CD4-positive, alpha-beta memory T cell (primary cell): ENCODE results near the gene CA7. TPM values are rescaled to one million over a fixed set of nuclear protein-coding genes. Genes with fewer than 3 reads are reported as not detected.

Source experiments
- CTCF ChIA-PET: fragments of 350-600 bp; sonication (Branson Sonifier 250); formaldehyde crosslinking; loops from one replicate; lab custom pipeline; 2021; ENCODE audit warnings: inconsistent platforms; ENCODE audit not compliant: partially characterized antibody; lab: Charles Lee
- POLR2A ChIA-PET: fragments of 350-600 bp; sonication (Branson Sonifier 250); formaldehyde crosslinking; loops from one replicate; lab custom pipeline; 2021; ENCODE audit not compliant: partially characterized antibody; lab: Charles Lee
- DNase-seq, 5 donors: peaks; one replicate each; pipeline versions ENCODE4 v3.0.0 to v3.0.0-alpha.2; 2020 to 2022; ENCODE audit warnings: mixed read lengths in 1 of 5
- H3K27ac ChIP-seq: one replicate; pipeline ENCODE4 v1.7.0; 2013; ENCODE audit warnings: low read depth, low read length
- H3K27me3 ChIP-seq: 2 replicates; pipeline ENCODE4 v1.7.0; 2013; ENCODE audit warnings: mild to moderate bottlenecking, low read length, moderate library complexity; ENCODE audit not compliant: insufficient read depth
- H3K36me3 ChIP-seq: 2 replicates; pipeline ENCODE4 v1.7.0; 2013; ENCODE audit warnings: mild to moderate bottlenecking, low read length, moderate library complexity; ENCODE audit not compliant: insufficient read depth
- H3K4me1 ChIP-seq: 2 replicates; pipeline ENCODE4 v1.7.0; 2013; ENCODE audit warnings: mild to moderate bottlenecking, low read length, moderate library complexity; ENCODE audit not compliant: insufficient read depth
- H3K4me3 ChIP-seq, 2 donors: one replicate each; pipeline ENCODE4 v1.7.0; 2013; ENCODE audit warnings: low read length in 2 of 2, mild to moderate bottlenecking in 1 of 2
- H3K9me3 ChIP-seq, 2 donors: one replicate each; pipeline ENCODE4 v1.7.0; 2013; ENCODE audit warnings: low read length in 2 of 2, control low read depth in 1 of 2; ENCODE audit not compliant: control insufficient read depth in 1 of 2
- H3K27ac Mint-ChIP-seq, 7 donors: one replicate each; pipeline ENCODE4 v1.8.0; 2020 to 2021; ENCODE audit warnings: mixed read lengths in 7 of 7, mild to moderate bottlenecking in 6 of 7, inconsistent platforms in 3 of 7, moderate library complexity in 3 of 7
- H3K27me3 Mint-ChIP-seq, 2 donors: one replicate each; pipeline ENCODE4 v1.8.0; 2020 to 2021; ENCODE audit warnings: mixed read lengths in 2 of 2
- H3K36me3 Mint-ChIP-seq, 2 donors: one replicate each; pipeline ENCODE4 v1.8.0; 2020 to 2021; ENCODE audit warnings: mixed read lengths in 2 of 2, inconsistent platforms in 1 of 2, mild to moderate bottlenecking in 1 of 2
- H3K4me1 Mint-ChIP-seq, 4 donors: one replicate each; pipeline ENCODE4 v1.8.0; 2020 to 2021; ENCODE audit warnings: mixed read lengths in 4 of 4, mild to moderate bottlenecking in 1 of 4
- H3K4me3 Mint-ChIP-seq, 8 donors: one replicate each; pipeline ENCODE4 v1.8.0; 2020 to 2021; ENCODE audit warnings: mixed read lengths in 8 of 8, mild to moderate bottlenecking in 7 of 8, moderate library complexity in 6 of 8, inconsistent platforms in 3 of 8
- H3K9me3 Mint-ChIP-seq, 8 donors: one replicate each; pipeline ENCODE4 v1.8.0; 2020 to 2021; ENCODE audit warnings: mixed read lengths in 8 of 8, mild to moderate bottlenecking in 5 of 8, inconsistent platforms in 3 of 8, moderate library complexity in 1 of 8
- intact Hi-C: fragments of 100-400 bp; cut with micrococcal nuclease; formaldehyde crosslinking; loops from one replicate; pipeline ENCODE4 v1.15.1; 2023
- polyA plus RNA-seq, 2 donors: library from polyadenylated mRNA; unstranded; fragments of 300-500 nt; fragmentation: Illumina TruSeq; gene quantifications; one replicate each; pipeline ENCODE4 v1.2.3, GENCODE V29; 2021
- total RNA-seq, 2 experiments: library from RNA; stranded (reverse); gene quantifications; one replicate each; pipeline ENCODE4 v1.2.3, GENCODE V29; 2021

CA7 gene
- total and polyA plus RNA-seq, 4 experiments from 2014 or later = not detected

- intact Hi-C loops = no loop called here
- Mint-ChIP-seq H3K4me1 (peaks cover 0 to 5% (median 4%) of the 10 kb centered on the region in 4 donors), H3K27ac (peak overlapping the region in 1 of 7 donors; percentile 23), H3K27me3 (no peaks in the 10 kb centered on the region), H3K9me3 (no peaks in the 10 kb centered on the region), H3K36me3 (no peaks in the 10 kb centered on the region), H3K4me3 (no peak overlapping the region)
- no peaks in the 10 kb centered on the region for H3K4me1 ChIP-seq
- ChIA-PET CTCF (no interaction called here), POLR2A (no interaction called here)
- H3K27me3 ChIP-seq = no peaks in the 10 kb centered on the region
- no peak for DNase-seq
- H3K9me3 ChIP-seq = no peaks in the 10 kb centered on the region
- H3K27ac ChIP-seq = no peak overlapping the region
- no peak overlapping the region for H3K4me3 ChIP-seq
- no peaks in the 10 kb centered on the region for H3K36me3 ChIP-seq
Observed at GRCh38 chr16:66899310-66899944, 55.2 kb downstream of the CA7 start.

DNA sequence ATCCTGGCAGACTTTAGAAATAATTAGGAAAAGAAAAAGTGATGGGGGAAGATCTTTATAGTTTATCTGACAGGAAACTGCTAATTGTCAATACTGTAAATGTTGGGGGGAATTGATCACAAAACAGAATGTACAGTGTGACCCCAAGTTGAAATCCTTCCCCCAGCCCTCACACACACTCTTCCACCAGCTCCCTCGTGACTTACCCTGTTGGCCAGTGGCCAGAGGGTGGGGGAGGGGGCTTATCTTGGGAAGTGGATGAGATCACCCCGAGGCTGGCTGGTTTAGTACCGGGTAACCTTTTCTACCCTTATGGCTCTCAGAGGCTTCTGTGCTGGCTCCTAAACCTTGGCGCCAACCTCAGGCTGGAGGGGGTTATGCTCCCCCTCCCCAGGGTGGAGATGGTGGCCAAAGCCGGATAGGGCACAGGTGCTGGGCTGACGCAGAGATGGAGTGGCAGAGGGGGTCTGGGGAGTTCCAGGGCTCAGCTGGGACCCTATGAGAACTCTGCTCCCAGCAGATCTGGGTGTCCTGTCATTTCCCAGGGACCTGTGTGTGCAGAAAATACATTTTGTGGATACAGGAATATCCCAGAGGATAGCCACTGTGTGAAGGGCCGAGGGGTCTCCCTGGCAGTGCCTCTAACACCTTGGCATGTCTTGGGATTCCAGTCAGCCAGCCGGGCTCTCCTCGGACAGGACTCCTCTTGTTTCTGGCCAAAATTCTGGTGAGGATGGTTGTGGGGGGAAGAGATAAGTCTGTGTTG is 55.9 kb downstream of the CA7 start:
- peak overlapping the region in 1 of 7 donors; percentile 23 for H3K27ac Mint-ChIP-seq
- Histone ChIP-seq H3K4me3 (no peak overlapping the region), H3K27me3 (no peaks in the 10 kb centered on the region), H3K27ac (no peak overlapping the region), H3K36me3 (no peaks in the 10 kb centered on the region), H3K4me1 (no peaks in the 10 kb centered on the region), H3K9me3 (no peaks in the 10 kb centered on the region)
- H3K4me1 Mint-ChIP-seq = peaks cover 0 to 4% (median 2%) of the 10 kb centered on the region in 4 donors
- no peak for DNase-seq
- intact Hi-C loops = no loop called here
- CTCF ChIA-PET = no interaction called here
- H3K36me3 Mint-ChIP-seq = no peaks in the 10 kb centered on the region
- H3K4me3 Mint-ChIP-seq = no peak overlapping the region
- no peaks in the 10 kb centered on the region for H3K27me3 Mint-ChIP-seq
- H3K9me3 Mint-ChIP-seq = no peaks in the 10 kb centered on the region
- POLR2A ChIA-PET = no interaction called here

- Mint-ChIP-seq H3K27me3 (no peaks in the 10 kb centered on the region), H3K9me3 (no peaks in the 10 kb centered on the region), H3K36me3 (no peaks in the 10 kb centered on the region), H3K27ac (peak overlapping the region in 1 of 7 donors; percentile 5), H3K4me3 (no peak overlapping the region), H3K4me1 (peaks cover 2 to 6% (median 3%) of the 10 kb centered on the region in 4 donors)
- no peaks in the 10 kb centered on the region for H3K9me3 ChIP-seq
- no peak overlapping the region for H3K4me3 ChIP-seq
- no peaks in the 10 kb centered on the region for H3K36me3 ChIP-seq
- H3K27me3 ChIP-seq = no peaks in the 10 kb centered on the region
- ChIA-PET POLR2A (no interaction called here), CTCF (no interaction called here)
- intact Hi-C loops = no loop called here
- H3K4me1 ChIP-seq = peaks cover 6% of the 10 kb centered on the region
- no peak for DNase-seq
- H3K27ac ChIP-seq = no peak overlapping the region
Observed at GRCh38 chr16:66900721-66901441, 56.7 kb downstream of the CA7 start.

- no peaks in the 10 kb centered on the region for H3K36me3 Mint-ChIP-seq
- no peak for DNase-seq
- H3K27ac Mint-ChIP-seq = no peak overlapping the region
- H3K4me1 Mint-ChIP-seq = peaks cover 5 to 10% (median 8%) of the 10 kb centered on the region in 4 donors
- no peak overlapping the region for H3K27ac ChIP-seq
- intact Hi-C loops = no loop called here
- no peaks in the 10 kb centered on the region for H3K9me3 ChIP-seq
- POLR2A ChIA-PET = no interaction called here
- H3K36me3 ChIP-seq = no peaks in the 10 kb centered on the region
- no peaks in the 10 kb centered on the region for H3K9me3 Mint-ChIP-seq
- CTCF ChIA-PET = no interaction called here
- no peak overlapping the region for H3K4me3 Mint-ChIP-seq
- H3K4me3 ChIP-seq = no peak overlapping the region
- no peaks in the 10 kb centered on the region for H3K27me3 Mint-ChIP-seq
- no peaks in the 10 kb centered on the region for H3K27me3 ChIP-seq
- H3K4me1 ChIP-seq = peaks cover 11% of the 10 kb centered on the region
Observed at GRCh38 chr16:66901626-66902025, 57.4 kb downstream of the CA7 start.

DNA sequence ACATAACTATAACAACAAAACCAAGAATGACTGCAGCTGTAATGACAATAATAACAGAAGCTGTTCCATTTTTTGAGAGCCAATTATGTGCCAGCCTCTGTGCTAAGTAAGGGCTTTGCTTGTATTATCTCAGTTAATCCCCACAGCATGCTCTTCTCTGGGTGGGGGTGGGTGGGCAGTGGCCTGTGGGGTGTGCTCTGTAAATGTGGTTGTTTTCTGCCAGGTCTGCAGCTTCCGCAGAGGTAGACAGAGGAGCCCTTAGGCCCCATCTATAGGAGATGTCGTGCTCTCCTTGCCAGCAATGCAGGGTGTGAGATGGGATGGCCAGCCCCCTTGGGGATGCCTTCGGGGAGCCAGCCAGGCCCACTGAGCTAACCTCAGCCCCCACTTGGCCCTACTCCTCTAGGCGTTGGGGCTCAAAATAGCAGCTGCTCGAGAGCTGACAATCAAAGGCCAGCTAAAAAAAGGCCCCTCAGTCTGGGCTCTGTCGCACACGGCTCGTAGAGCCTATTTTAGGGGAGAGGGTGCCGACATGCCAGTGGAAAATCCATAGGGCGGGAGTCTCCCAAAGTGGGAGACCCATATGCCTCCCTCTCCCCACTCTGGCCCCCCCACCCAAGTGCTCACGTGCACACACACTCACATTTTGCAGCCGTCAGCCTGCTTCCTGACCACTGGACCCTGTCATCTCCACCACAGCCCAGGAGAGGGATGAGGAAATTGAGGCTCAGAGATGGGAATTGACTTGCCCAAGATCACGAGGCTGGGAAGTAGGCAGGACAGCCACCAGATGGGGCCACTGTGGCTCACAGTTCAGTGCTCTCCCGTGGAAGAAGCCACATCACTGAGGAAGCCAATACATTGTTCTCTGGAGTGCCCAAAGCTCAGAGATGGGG is 58.7 kb downstream of the CA7 start:
- ChIA-PET POLR2A (interaction anchor here (1.2 kb wide), 1 partner anchor 22 kb away, joined by 3 read pairs; the partner anchor contains the start of gene PDP2), CTCF (interaction anchor here (1.6 kb wide), 1 partner anchor 35 kb away, joined by 4 read pairs; no protein-coding TSS in a partner anchor)
- H3K4me1 Mint-ChIP-seq = peaks cover 5 to 10% (median 8%) of the 10 kb centered on the region in 4 donors
- Histone ChIP-seq H3K4me1 (peaks cover 11% of the 10 kb centered on the region), H3K36me3 (no peaks in the 10 kb centered on the region), H3K9me3 (no peaks in the 10 kb centered on the region), H3K27ac (no peak overlapping the region), H3K27me3 (no peaks in the 10 kb centered on the region), H3K4me3 (no peak overlapping the region)
- H3K36me3 Mint-ChIP-seq = no peaks in the 10 kb centered on the region
- no peak overlapping the region for H3K27ac Mint-ChIP-seq
- intact Hi-C loops = no loop called here
- no peak overlapping the region for H3K4me3 Mint-ChIP-seq
- DNase-seq = no peak
- H3K27me3 Mint-ChIP-seq = no peaks in the 10 kb centered on the region
- H3K9me3 Mint-ChIP-seq = no peaks in the 10 kb centered on the region
